H9 (cell line): Measurements from ENCODE around the gene TMBIM1. TPM values are rescaled to one million over a fixed set of nuclear protein-coding genes. Genes with fewer than 3 reads are reported as not detected.

Source experiments
- DNase-seq: peaks from one replicate; pipeline ENCODE4 v3.0.0-alpha.2; 2017
- H2AFZ ChIP-seq: one replicate; pipeline ENCODE4 v1.6.1; 2013; ENCODE audit warnings: mild to moderate bottlenecking, low read length, control low read depth, moderate library complexity
- H2AK5ac ChIP-seq: 2 replicates; pipeline ENCODE4 v1.6.1; 2013; ENCODE audit warnings: low read length, control low read depth, mixed read lengths; ENCODE audit not compliant: insufficient read length
- H2BK120ac ChIP-seq: one replicate; pipeline ENCODE4 v1.6.1; 2013; ENCODE audit warnings: low read depth, mild to moderate bottlenecking, low read length, control low read depth, inconsistent platforms; ENCODE audit not compliant: poor library complexity, severe bottlenecking
- H2BK12ac ChIP-seq: 2 replicates; pipeline ENCODE4 v1.6.1; 2013; ENCODE audit warnings: low read length, control low read depth, mixed read lengths, low read depth; ENCODE audit not compliant: insufficient read length
- H2BK15ac ChIP-seq: 2 replicates; pipeline ENCODE4 v1.6.1; 2013; ENCODE audit warnings: low read depth, low read length, control low read depth
- H2BK20ac ChIP-seq: one replicate; pipeline ENCODE4 v1.6.1; 2013; ENCODE audit warnings: low read depth, mild to moderate bottlenecking, low read length, control low read depth, inconsistent platforms; ENCODE audit not compliant: poor library complexity, severe bottlenecking
- H2BK5ac ChIP-seq: 2 replicates; pipeline ENCODE4 v1.6.1; 2013; ENCODE audit warnings: low read length, control low read depth, mixed read lengths; ENCODE audit not compliant: insufficient read length
- H3K14ac ChIP-seq: 2 replicates; pipeline ENCODE4 v1.6.1; 2013; ENCODE audit warnings: low read length, control low read depth; ENCODE audit not compliant: insufficient read depth
- H3K18ac ChIP-seq: 2 replicates; pipeline ENCODE4 v1.6.1; 2013; ENCODE audit warnings: low read depth, mild to moderate bottlenecking, mixed read lengths, low read length, control low read depth; ENCODE audit not compliant: insufficient read length
- H3K23ac ChIP-seq: 2 replicates; pipeline ENCODE4 v1.6.1; 2013; ENCODE audit warnings: low read length, control low read depth, mixed read lengths, low read depth; ENCODE audit not compliant: insufficient read length
- H3K23me2 ChIP-seq: 2 replicates; pipeline ENCODE4 v1.6.1; 2013; ENCODE audit warnings: low read depth, mild to moderate bottlenecking, mixed read lengths, low read length, control low read depth; ENCODE audit not compliant: insufficient read length, poor library complexity, severe bottlenecking
- H3K27ac ChIP-seq: 2 replicates; pipeline ENCODE4 v1.5.1; 2013; ENCODE audit warnings: low read length, control low read depth, mixed read lengths, low read depth; ENCODE audit not compliant: insufficient read length
- H3K27me3 ChIP-seq: 2 replicates; pipeline ENCODE4 v1.6.1; 2013; ENCODE audit warnings: low read length, control low read depth, inconsistent platforms; ENCODE audit not compliant: insufficient read depth
- H3K4ac ChIP-seq: 2 replicates; pipeline ENCODE4 v1.6.1; 2013; ENCODE audit warnings: low read depth, mild to moderate bottlenecking, control low read depth, inconsistent platforms, low read length, moderate library complexity
- H3K4me1 ChIP-seq: 2 replicates; pipeline ENCODE4 v1.6.1; 2013; ENCODE audit warnings: low read length, control low read depth, inconsistent platforms; ENCODE audit not compliant: insufficient read depth
- H3K4me2 ChIP-seq: 2 replicates; pipeline ENCODE4 v1.6.1; 2013; ENCODE audit warnings: low read length, control low read depth, mixed read lengths; ENCODE audit not compliant: insufficient read length, insufficient read depth
- H3K56ac ChIP-seq: 2 replicates; pipeline ENCODE4 v1.6.1; 2013; ENCODE audit warnings: low read depth, mild to moderate bottlenecking, mixed read lengths, low read length, control low read depth; ENCODE audit not compliant: insufficient read length
- H3K79me1 ChIP-seq: 2 replicates; pipeline ENCODE4 v1.6.1; 2013; ENCODE audit warnings: low read depth, mild to moderate bottlenecking, moderate library complexity, low read length, control low read depth, inconsistent platforms; ENCODE audit not compliant: insufficient read depth, poor library complexity, severe bottlenecking
- H3K79me2 ChIP-seq: 2 replicates; pipeline ENCODE4 v1.6.1; 2013; ENCODE audit warnings: low read length, control low read depth, inconsistent platforms; ENCODE audit not compliant: insufficient read depth
- H3K9ac ChIP-seq: 2 replicates; pipeline ENCODE4 v1.6.1; 2013; ENCODE audit warnings: low read length, control low read depth, mixed read lengths; ENCODE audit not compliant: insufficient read length; ENCODE audit errors: extremely low read depth
- H3K9me3 ChIP-seq: one replicate; pipeline ENCODE4 v1.6.1; 2013; ENCODE audit warnings: low read depth, low read length, inconsistent platforms; ENCODE audit not compliant: control insufficient read depth
- H3T11ph ChIP-seq: one replicate; pipeline ENCODE4 v1.6.1; 2013; ENCODE audit warnings: mild to moderate bottlenecking, low read length, control low read depth, inconsistent platforms
- H4K20me1 ChIP-seq: one replicate; pipeline ENCODE4 v1.6.1; 2013; ENCODE audit not compliant: control insufficient read depth, insufficient read length, insufficient read depth
- H4K5ac ChIP-seq: 2 replicates; pipeline ENCODE4 v1.6.1; 2013; ENCODE audit warnings: low read depth, mild to moderate bottlenecking, mixed read lengths, low read length, control low read depth; ENCODE audit not compliant: insufficient read length
- H4K8ac ChIP-seq: replicated peaks from 2 replicates; pipeline ENCODE4 v1.6.1; 2013; ENCODE audit warnings: low read length, control low read depth, mixed read lengths, low read depth; ENCODE audit not compliant: insufficient read length
- H4K91ac ChIP-seq: 2 replicates; pipeline ENCODE4 v1.6.1; 2013; ENCODE audit warnings: low read depth, mild to moderate bottlenecking, moderate library complexity, mixed read lengths, low read length, control low read depth; ENCODE audit not compliant: insufficient read length
- H3K27ac Mint-ChIP-seq, 3 experiments: 2 replicates in 2 of 3; 3 replicates in 1 of 3; pipeline ENCODE4 v1.8.0; 2020 to 2021; ENCODE audit warnings: mixed read lengths in 3 of 3, mild to moderate bottlenecking in 1 of 3, moderate library complexity in 1 of 3
- H3K27me3 Mint-ChIP-seq: 2 replicates; pipeline ENCODE4 v1.8.0; 2021; ENCODE audit warnings: low read depth, mild to moderate bottlenecking, moderate library complexity, mixed read lengths
- H3K36me3 Mint-ChIP-seq, 3 experiments: 2 replicates in 2 of 3; 3 replicates in 1 of 3; pipeline ENCODE4 v1.8.0; 2020 to 2021; ENCODE audit warnings: low read depth in 3 of 3, mixed read lengths in 3 of 3; ENCODE audit not compliant: insufficient read depth in 1 of 3
- H3K4me1 Mint-ChIP-seq, 2 experiments: 2 replicates each; pipeline ENCODE4 v1.8.0; 2020; ENCODE audit warnings: mixed read lengths in 2 of 2
- H3K4me3 Mint-ChIP-seq, 2 experiments: 2 replicates in 1 of 2; 3 replicates in 1 of 2; pipeline ENCODE4 v1.8.0; 2020 to 2021; ENCODE audit warnings: mild to moderate bottlenecking in 2 of 2, mixed read lengths in 2 of 2, moderate library complexity in 1 of 2
- H3K9me3 Mint-ChIP-seq, 2 experiments: 2 replicates in 1 of 2; 3 replicates in 1 of 2; pipeline ENCODE4 v1.8.0; 2020; ENCODE audit warnings: mild to moderate bottlenecking in 2 of 2, mixed read lengths in 2 of 2, moderate library complexity in 1 of 2
- CTCF ChIP-seq: fragments of 200-600 bp; sonication (generic); conservative IDR thresholded peaks from 3 replicates; pipeline ENCODE4 v1.8.0; 2021; ENCODE audit warnings: antibody characterized with exemption, mild to moderate bottlenecking
- WGBS: extraction: QIAGEN DNeasy Blood & Tissue Kit; methylation state at CpG from one replicate; pipeline ENCODE4 v1.1.7; 2013; ENCODE audit warnings: missing lambda C conversion rate, low lambda C conversion rate, mixed read lengths; ENCODE audit not compliant: insufficient read length; ENCODE audit errors: extremely low coverage; 5-methylcytosine and 5-hydroxymethylcytosine counted together
- total RNA-seq: library from RNA; stranded (reverse); gene quantifications from 2 replicates; pipeline ENCODE4 v1.2.1, GENCODE V29; 2021

Gene TMBIM1
- total RNA-seq, 1 experiment from 2014 or later: 17.4 TPM

- H3K27ac Mint-ChIP-seq: peak overlapping the region; percentile 46 to 92 (median 85); a peak in 5 of 7 replicates
- no peak overlapping the region for H3K4me2 ChIP-seq
These were observed 40.8 kb upstream of the TMBIM1 start for GRCh38 chr2:218332920-218333645.

More at GRCh38 chr2:218332920-218333645, 40.8 kb upstream of the TMBIM1 start:
- no peaks in the 10 kb centered on the region for H3K9me3 Mint-ChIP-seq
- H3K23ac ChIP-seq: no peak overlapping the region
- peaks cover 16 to 25% of the 10 kb centered on the region in 2 experiments for H3K4me1 Mint-ChIP-seq
- H3K9ac ChIP-seq: peak overlapping the region; percentile 4
- H3K79me1 ChIP-seq: no peaks in the 10 kb centered on the region
- no peaks in the 10 kb centered on the region for H3K79me2 ChIP-seq
- H3K27ac ChIP-seq: no peak overlapping the region
- no peak overlapping the region for H2AK5ac ChIP-seq
- no peak overlapping the region for H2BK12ac ChIP-seq
- H3K4ac ChIP-seq: no peak overlapping the region
- H3K23me2 ChIP-seq: no peaks in the 10 kb centered on the region
- H2BK5ac ChIP-seq: no peak overlapping the region
- H4K91ac ChIP-seq: no peak overlapping the region
- peak overlapping the region; percentile 6; the same call in 1 of the 2 replicates for H3K14ac ChIP-seq
- no peaks in the 10 kb centered on the region for H3K27me3 Mint-ChIP-seq
- H3K4me1 ChIP-seq: no peaks in the 10 kb centered on the region
- no peak overlapping the region for H2BK120ac ChIP-seq
- H4K5ac ChIP-seq: no peak overlapping the region
- H3K36me3 Mint-ChIP-seq: no peaks in the 10 kb centered on the region
- H3K56ac ChIP-seq: no peak overlapping the region
- no peaks in the 10 kb centered on the region for H3K27me3 ChIP-seq
- TF ChIP-seq CTCF: no peak
- no peaks in the 10 kb centered on the region for H3K9me3 ChIP-seq
- no peak overlapping the region for H2BK20ac ChIP-seq
- DNase-seq: no peak
- H3K18ac ChIP-seq: no peak overlapping the region
- WGBS: no CpG with 5 or more reads among the region's 16 CpGs
- H2AFZ ChIP-seq: no peak overlapping the region
- H4K20me1 ChIP-seq: no peaks in the 10 kb centered on the region
- H3T11ph ChIP-seq: no peak overlapping the region
- no peak overlapping the region; a peak in 1 of 5 replicates for H3K4me3 Mint-ChIP-seq
- H4K8ac ChIP-seq: no peak overlapping the region
- no peak overlapping the region for H2BK15ac ChIP-seq
